SK-N-SH treated with all-trans-retinoic acid at 6 μM for 48 hours (cell line): ENCODE results near the gene NFATC3.

Experiments used
- ARNTL ChIP-seq: fragments of 450-650 bp; formaldehyde crosslinking; IDR thresholded peaks from 2 replicates; pipeline ENCODE4 v1.5.0; 2020; ENCODE audit warnings: low read depth, mild to moderate bottlenecking, moderate library complexity, borderline replicate concordance
- GLIS3 ChIP-seq: fragments of 250-450 bp; sonication (Bioruptor Pico); IDR thresholded peaks from 2 replicates; pipeline ENCODE4 v1.5.0; 2020; ENCODE audit warnings: mild to moderate bottlenecking, moderate library complexity
- OSR1 ChIP-seq: fragments of 250-450 bp; sonication (Bioruptor Pico); IDR thresholded peaks from 2 replicates; pipeline ENCODE4 v1.8.0; 2022; ENCODE audit warnings: moderate library complexity, mild to moderate bottlenecking, inconsistent platforms
- TOX ChIP-seq: fragments of 250-450 bp; sonication (Bioruptor Pico); IDR thresholded peaks from 2 replicates; pipeline ENCODE4 v1.8.0; 2021; ENCODE audit warnings: mild to moderate bottlenecking, moderate library complexity, borderline replicate concordance
- ZFP30 ChIP-seq: fragments of 450-650 bp; formaldehyde crosslinking; IDR thresholded peaks from 2 replicates; pipeline ENCODE4 v1.5.0; 2022; ENCODE audit warnings: mild to moderate bottlenecking, moderate library complexity
- TF ChIP-seq, protein P1 (sequence below): fragments of 250-450 bp; sonication (Bioruptor Pico); IDR thresholded peaks from 2 replicates; pipeline ENCODE4 v1.5.1; 2020; ENCODE audit warnings: low read depth, mild to moderate bottlenecking, moderate library complexity

DNA sequence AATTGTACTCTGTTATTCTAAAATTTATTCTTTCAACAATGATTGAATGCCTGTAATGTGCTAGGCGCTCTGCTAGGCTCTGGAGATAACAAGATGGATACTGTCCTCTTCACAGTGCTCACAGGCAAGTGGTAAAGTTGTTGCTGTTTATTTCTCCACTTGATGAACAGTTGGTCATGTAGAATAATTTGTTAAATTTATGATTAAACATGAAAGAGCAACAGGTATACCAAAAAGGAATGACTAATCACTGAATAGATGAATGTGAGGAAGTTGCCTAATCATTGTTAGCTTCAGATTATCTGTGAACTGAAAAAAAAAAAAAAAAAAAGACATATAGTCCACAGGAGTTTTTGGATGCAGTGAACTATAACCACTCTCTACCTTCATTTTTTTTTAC is 62.3 kb downstream of the NFATC3 start:
- no peak for TF ChIP-seq GLIS3 (CRISPR knock-in tag)
- no peak for TF ChIP-seq OSR1
- no peak for TF ChIP-seq TOX (CRISPR knock-in tag)
- TF ChIP-seq, protein P1, sequence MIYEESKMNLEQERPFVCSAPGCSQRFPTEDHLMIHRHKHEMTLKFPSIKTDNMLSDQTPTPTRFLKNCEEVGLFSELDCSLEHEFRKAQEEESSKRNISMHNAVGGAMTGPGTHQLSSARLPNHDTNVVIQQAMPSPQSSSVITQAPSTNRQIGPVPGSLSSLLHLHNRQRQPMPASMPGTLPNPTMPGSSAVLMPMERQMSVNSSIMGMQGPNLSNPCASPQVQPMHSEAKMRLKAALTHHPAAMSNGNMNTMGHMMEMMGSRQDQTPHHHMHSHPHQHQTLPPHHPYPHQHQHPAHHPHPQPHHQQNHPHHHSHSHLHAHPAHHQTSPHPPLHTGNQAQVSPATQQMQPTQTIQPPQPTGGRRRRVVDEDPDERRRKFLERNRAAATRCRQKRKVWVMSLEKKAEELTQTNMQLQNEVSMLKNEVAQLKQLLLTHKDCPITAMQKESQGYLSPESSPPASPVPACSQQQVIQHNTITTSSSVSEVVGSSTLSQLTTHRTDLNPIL (CRISPR knock-in tag) = no peak
- no peak for TF ChIP-seq ZFP30 (CRISPR knock-in tag)
- TF ChIP-seq ARNTL (CRISPR knock-in tag) = no peak
